HG02571 (cell line): ENCODE results near the gene CCR7.

Experiments
- ATAC-seq: cut with Tn5 transposase; IDR thresholded peaks from one replicate; pipeline ENCODE4 v1.9.1; 2021; ENCODE audit warnings: mild to moderate bottlenecking, moderate library complexity; ENCODE audit not compliant: unreplicated experiment

CCR7 gene

GRCh38 chr17:40564883-40565768, at the start of gene CCR7:
TSS of gene CCR7 (minus strand) at chr17:40565472. CDS start at chr17:40565409, 63 bp downstream.
- no peak for ATAC-seq

- ATAC-seq, result no peak
Measured at GRCh38 chr17:40614431-40615067, 49.3 kb upstream of the CCR7 start.

- ATAC-seq, result no peak
Measured at GRCh38 chr17:40613467-40614154, 48.3 kb upstream of the CCR7 start.

- no peak for ATAC-seq
Measured at GRCh38 chr17:40612599-40613244, 47.5 kb upstream of the CCR7 start.

GRCh38 chr17:40611840-40612474, 46.7 kb upstream of the CCR7 start:
- no peak for ATAC-seq

GRCh38 chr17:40610359-40610758, 45.1 kb upstream of the CCR7 start:
- ATAC-seq, result no peak

GRCh38 chr17:40608061-40608581, 42.8 kb upstream of the CCR7 start:
- no peak for ATAC-seq

- ATAC-seq, result no peak
Measured at GRCh38 chr17:40607641-40608040, 42.4 kb upstream of the CCR7 start.

- no peak for ATAC-seq
Measured at GRCh38 chr17:40606548-40607353, 41.5 kb upstream of the CCR7 start.

GRCh38 chr17:40605306-40605705, 40.0 kb upstream of the CCR7 start:
- ATAC-seq, result no peak

GRCh38 chr17:40604327-40605080, 39.2 kb upstream of the CCR7 start:
- no peak for ATAC-seq

GRCh38 chr17:40602445-40603443, 37.5 kb upstream of the CCR7 start:
- ATAC-seq, result no peak

- ATAC-seq, result no peak
Measured at GRCh38 chr17:40600486-40601046, 35.3 kb upstream of the CCR7 start.

- ATAC-seq, result no peak
Measured at GRCh38 chr17:40599468-40599763, 34.1 kb upstream of the CCR7 start.

- ATAC-seq, result peak; percentile 55
Measured at GRCh38 chr17:40598619-40599467, 33.6 kb upstream of the CCR7 start.

- no peak for ATAC-seq
Measured at GRCh38 chr17:40598301-40598618, 33.0 kb upstream of the CCR7 start.
